Spinal cord (tissue), 10 donors: Measurements from ENCODE around the gene CAMKMT. TPM values are rescaled to one million over a fixed set of nuclear protein-coding genes. Genes with fewer than 3 reads are reported as not detected.

ENCODE experiments used
- DNase-seq, 6 donors: peaks; one replicate each; pipeline versions ENCODE4 v3.0.0 to v3.0.0-alpha.2; 2013 to 2015; ENCODE audit warnings: low spot score in 6 of 6, low read depth in 4 of 6
- H3K27ac ChIP-seq: one replicate; pipeline ENCODE4 v1.5.1; 2013; ENCODE audit warnings: low read depth, low read length, control low read depth
- H3K27me3 ChIP-seq: one replicate; pipeline ENCODE4 v1.6.1; 2013; ENCODE audit warnings: low read length; ENCODE audit not compliant: control insufficient read depth, insufficient read depth
- H3K36me3 ChIP-seq: one replicate; pipeline ENCODE4 v1.6.1; 2013; ENCODE audit warnings: low read length; ENCODE audit not compliant: control insufficient read depth, insufficient read depth
- H3K4me1 ChIP-seq: one replicate; pipeline ENCODE4 v1.6.1; 2013; ENCODE audit warnings: low read length; ENCODE audit not compliant: control insufficient read depth, insufficient read depth
- H3K4me3 ChIP-seq: one replicate; pipeline ENCODE4 v1.5.1; 2013; ENCODE audit warnings: low read depth, low read length, control low read depth
- H3K9me3 ChIP-seq: one replicate; pipeline ENCODE4 v1.6.1; 2013; ENCODE audit warnings: low read length; ENCODE audit not compliant: control insufficient read depth, insufficient read depth
- WGBS: methylation state at CpG from one replicate; pipeline ENCODE4 v1.1.5; 2013; ENCODE audit warnings: missing lambda C conversion rate; ENCODE audit not compliant: insufficient coverage; 5-methylcytosine and 5-hydroxymethylcytosine counted together
- polyA plus RNA-seq, 2 donors: library from polyadenylated mRNA; unstranded; fragments of 120-200 nt; gene quantifications; one replicate each; pipeline ENCODE4 v1.2.1, GENCODE V29; 2013; ENCODE audit not compliant: insufficient read length in 2 of 2
- total RNA-seq, 2 donors: library from RNA; depleted of rRNA in 1 of 2; stranded (reverse); fragments of 120-200 nt in 1 of 2; fragments of >200 nt in 1 of 2; gene quantifications; one replicate each; pipeline versions ENCODE4 v1.2.3 to v1.2.4, GENCODE V29; 2013 to 2014
- donor health status: healthy.

Gene CAMKMT
- total and polyA plus RNA-seq, 4 donors, result 8.0 to 16.8 (median 13.9) TPM

DNA sequence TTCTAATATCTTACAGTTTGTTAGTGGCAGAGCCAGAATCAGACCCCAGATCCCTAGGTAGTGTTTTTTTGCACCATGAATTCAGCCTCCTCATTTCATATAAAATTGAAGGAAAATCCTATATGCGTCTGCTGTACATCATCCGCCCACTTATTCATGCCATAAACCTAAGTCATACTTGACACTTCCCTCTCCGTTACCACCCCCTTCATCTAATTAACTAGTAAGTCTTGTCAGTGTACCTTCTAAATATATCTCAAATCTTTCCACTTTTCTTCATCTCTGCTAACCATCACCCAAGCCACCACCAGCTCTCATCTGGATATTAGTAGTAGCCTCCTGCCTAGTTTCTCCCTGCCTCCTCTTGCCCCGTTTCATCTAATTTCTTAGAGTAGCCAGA lies 331.1 kb downstream of the CAMKMT start:
- WGBS, result 92% methylated on average over 4 of the region's 4 CpGs
- H3K4me3 ChIP-seq, result no peak overlapping the region

DNA sequence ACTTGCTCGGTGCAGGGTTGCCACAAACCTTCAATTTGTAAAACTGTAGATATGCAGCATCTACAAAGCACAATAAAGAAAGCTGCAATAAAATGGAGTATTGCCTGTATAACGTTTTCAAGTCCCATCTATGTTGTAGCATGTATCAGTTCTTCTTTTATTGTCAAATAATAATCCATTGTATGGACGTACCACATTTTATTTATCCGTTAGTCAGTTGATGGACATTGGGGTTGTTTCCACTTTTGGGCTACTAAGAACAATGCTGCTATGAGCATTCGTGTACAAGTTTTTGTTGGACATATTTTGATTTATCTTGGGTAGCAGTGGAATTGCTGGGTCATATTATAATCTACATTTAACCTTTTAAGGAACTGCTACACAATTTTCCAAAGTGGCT lies 339.1 kb downstream of the CAMKMT start:
- H3K4me1 ChIP-seq, result no peaks in the 10 kb centered on the region
- WGBS, result no CpG with 5 or more reads among the region's 5 CpGs
- no peaks in the 10 kb centered on the region for H3K9me3 ChIP-seq
- H3K36me3 ChIP-seq, result no peaks in the 10 kb centered on the region
- no peaks in the 10 kb centered on the region for H3K27me3 ChIP-seq
- H3K4me3 ChIP-seq, result no peak overlapping the region
- no peak overlapping the region for H3K27ac ChIP-seq
- DNase-seq, result no peak

More for the DNA sequence above, 331.1 kb downstream of the CAMKMT start:
- H3K36me3 ChIP-seq, result no peaks in the 10 kb centered on the region
- no peaks in the 10 kb centered on the region for H3K9me3 ChIP-seq
- no peaks in the 10 kb centered on the region for H3K27me3 ChIP-seq
- H3K27ac ChIP-seq, result no peak overlapping the region
- no peaks in the 10 kb centered on the region for H3K4me1 ChIP-seq
- DNase-seq, result no peak

DNA sequence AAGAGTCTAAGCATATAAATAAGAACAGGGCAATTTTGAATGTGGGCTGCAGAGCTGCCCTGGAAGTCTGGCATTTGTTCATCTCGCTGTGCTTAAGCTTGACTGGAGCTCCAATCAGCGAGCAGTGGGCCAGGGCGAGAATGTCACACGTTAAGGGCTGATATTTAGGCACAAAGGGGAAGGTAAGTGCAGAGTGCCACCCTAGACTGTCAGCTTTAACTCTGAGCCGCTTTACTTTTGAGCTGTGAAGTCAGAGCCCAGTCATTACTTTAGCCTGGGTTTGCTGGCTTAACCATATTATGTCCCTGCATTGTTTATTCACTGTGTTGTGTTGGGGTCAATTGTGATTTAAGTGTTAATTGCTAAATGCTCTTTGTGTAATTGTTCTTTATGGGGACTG lies 343.6 kb downstream of the CAMKMT start:
- H3K9me3 ChIP-seq, result no peaks in the 10 kb centered on the region
- DNase-seq, result peak in 1 of 6 donors; percentile 23
- no peaks in the 10 kb centered on the region for H3K27me3 ChIP-seq
- H3K4me1 ChIP-seq, result no peaks in the 10 kb centered on the region
- no peak overlapping the region for H3K4me3 ChIP-seq
- H3K36me3 ChIP-seq, result no peaks in the 10 kb centered on the region
- H3K27ac ChIP-seq, result no peak overlapping the region
- WGBS, result 42% methylated on average over 5 of the region's 5 CpGs

DNA sequence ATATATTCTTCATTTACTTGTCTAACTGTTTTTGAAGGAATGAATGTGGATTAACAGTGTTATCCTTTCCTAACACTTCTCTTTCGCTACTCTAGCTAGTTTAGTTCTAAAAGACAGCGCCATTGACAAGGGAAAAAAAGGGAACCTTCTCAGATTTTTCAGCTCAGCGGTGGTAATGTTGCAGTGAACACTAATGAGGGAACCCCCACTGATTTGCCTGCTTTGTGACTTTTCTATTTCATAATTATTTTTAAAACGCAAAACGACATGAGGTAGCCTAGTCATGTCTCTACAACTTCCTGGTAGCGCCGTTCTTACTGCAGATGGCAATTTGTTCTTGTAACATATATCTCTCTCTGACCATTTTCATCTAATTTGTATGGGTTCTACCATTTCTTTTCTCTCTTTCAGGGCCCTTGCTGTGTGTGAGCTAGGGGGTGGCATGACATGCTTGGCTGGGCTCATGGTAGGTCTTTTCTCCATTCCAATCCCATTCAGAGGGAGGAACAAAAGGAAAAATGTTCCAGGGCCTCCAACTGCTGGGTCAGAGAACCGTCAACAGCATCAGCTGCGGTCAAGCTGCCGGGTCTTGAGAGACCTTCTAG lies 344.2 kb downstream of the CAMKMT start:
- DNase-seq, result peak in 2 of 6 donors; percentile 52 to 55
- no peaks in the 10 kb centered on the region for H3K4me1 ChIP-seq
- 52% methylated on average over 3 of the region's 10 CpGs for WGBS
- no peaks in the 10 kb centered on the region for H3K27me3 ChIP-seq
- no peak overlapping the region for H3K4me3 ChIP-seq
- no peaks in the 10 kb centered on the region for H3K9me3 ChIP-seq
- no peaks in the 10 kb centered on the region for H3K36me3 ChIP-seq
- H3K27ac ChIP-seq, result no peak overlapping the region

DNA sequence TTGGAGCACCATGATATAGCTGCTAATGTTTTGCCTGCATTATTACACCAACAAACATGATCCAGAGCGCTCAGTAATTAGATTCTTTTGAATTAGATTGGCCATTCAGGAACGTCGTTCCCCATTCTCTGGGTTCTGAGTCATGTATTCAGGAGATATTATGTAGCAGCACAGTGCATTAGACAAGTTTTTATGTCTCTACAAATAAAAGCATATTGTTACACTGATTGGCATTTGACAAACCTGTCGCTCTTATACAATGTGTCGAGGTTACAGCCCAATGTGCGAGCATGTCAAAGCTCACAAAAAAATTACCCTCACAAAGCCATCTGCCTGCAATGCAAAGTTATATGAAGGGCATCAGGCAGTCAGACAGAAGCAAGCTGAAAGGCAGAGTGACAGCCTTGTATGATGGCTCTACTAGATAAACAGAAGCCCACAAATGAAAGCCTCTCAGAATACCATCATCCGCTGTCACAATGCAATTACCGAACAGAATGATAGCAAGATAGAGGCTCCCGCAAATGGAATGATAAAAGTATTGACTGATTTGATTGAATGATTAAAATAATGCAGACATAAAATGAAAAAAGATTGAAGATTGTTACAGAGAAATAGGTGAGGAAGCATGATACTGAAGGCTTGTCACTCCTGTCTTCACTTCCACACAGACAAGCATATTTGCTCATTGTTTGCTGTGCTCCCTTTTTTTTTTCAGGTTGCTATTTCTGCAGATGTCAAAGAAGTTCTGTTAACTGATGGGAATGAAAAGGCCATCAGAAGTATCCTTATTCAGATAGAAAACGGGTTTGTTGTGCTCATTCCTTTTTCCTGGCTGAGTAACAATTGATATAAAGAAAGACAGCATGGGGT lies 345.2 kb downstream of the CAMKMT start:
- peak in 2 of 6 donors; percentile 58 to 63 for DNase-seq
- Histone ChIP-seq H3K27ac (no peak overlapping the region), H3K36me3 (no peaks in the 10 kb centered on the region), H3K4me1 (no peaks in the 10 kb centered on the region), H3K9me3 (no peaks in the 10 kb centered on the region), H3K4me3 (no peak overlapping the region), H3K27me3 (no peaks in the 10 kb centered on the region)
- WGBS, result 51% methylated on average over 3 of the region's 10 CpGs

DNA sequence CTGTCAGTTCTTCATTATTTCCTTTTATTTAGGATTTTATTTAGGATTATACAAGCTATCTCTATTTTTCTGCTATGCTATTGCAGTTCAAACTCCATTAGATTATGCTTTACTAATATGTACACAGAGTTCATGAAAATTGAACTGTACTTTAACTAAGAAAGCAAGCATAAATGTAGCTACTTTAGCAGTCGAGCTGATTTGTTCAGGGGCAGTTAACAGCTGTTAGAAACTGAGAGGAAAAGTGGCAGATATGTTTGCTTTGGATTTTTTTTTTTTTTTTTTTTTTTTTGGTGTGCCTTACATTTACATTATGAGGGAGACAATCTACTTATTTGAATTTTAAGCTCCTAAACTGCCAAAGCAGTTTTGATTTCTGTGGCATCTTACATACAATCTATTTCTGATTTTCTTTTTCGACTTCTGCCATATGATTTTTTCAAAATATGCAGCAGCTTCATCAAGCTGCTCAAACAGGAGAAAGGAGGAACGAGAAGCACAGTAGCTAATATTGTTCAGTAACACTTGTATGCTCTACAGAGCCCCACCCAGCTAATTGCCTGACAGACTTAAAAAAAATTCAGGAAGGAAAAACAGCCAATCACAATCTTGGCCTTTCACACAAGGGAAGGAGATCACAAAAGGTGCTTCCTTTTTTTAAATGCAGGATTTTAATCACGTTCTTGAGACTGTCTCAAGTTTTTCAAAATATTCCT lies 346.4 kb downstream of the CAMKMT start:
- no peak overlapping the region for H3K27ac ChIP-seq
- no CpG with 5 or more reads among the region's 4 CpGs for WGBS
- no peaks in the 10 kb centered on the region for H3K36me3 ChIP-seq

DNA sequence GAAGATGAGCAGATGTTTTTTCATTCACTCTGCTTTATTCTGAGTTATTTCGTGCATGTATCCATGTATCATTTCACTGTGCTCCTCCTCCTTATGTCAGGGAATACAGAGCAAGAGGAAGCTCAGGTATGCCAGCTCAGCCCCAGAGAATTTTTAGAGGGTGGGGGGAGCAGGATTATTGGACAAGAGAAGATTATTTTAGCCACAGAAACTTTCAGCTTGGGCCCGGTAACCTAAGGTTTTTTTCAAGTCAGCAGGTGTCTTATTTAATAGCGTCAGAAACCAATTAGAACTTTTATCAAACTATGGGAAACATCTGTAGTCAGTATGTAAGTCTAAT lies 346.9 kb downstream of the CAMKMT start:
- no peaks in the 10 kb centered on the region for H3K27me3 ChIP-seq
- DNase-seq, result no peak
- H3K4me3 ChIP-seq, result no peak overlapping the region
- WGBS, result no CpG with 5 or more reads among the region's 3 CpGs
- no peaks in the 10 kb centered on the region for H3K4me1 ChIP-seq
- no peak overlapping the region for H3K27ac ChIP-seq
- no peaks in the 10 kb centered on the region for H3K9me3 ChIP-seq
- H3K36me3 ChIP-seq, result no peaks in the 10 kb centered on the region

More for the DNA sequence above, 346.4 kb downstream of the CAMKMT start:
- DNase-seq, result peak in 1 of 6 donors; percentile 15
- Histone ChIP-seq H3K4me1 (no peaks in the 10 kb centered on the region), H3K4me3 (no peak overlapping the region), H3K27me3 (no peaks in the 10 kb centered on the region), H3K9me3 (no peaks in the 10 kb centered on the region)

DNA sequence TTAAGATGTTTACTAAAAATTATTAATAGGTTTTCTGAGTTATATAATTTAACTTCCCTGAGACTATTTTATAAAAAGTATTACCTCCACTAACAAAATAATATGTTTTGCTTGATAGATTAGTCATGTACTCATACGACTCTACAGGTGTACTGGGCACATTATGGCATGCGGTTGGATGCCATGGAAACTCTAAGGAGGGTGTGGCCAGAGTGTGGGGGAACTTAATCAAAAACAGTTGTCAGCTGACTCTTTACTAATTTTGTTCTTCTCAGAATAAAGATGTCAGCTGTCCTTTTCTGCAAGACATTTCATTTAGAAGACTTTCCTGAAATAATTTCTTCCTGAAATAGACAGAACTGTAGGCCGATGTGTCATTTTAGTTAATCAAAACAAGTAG lies 351.4 kb downstream of the CAMKMT start:
- Histone ChIP-seq H3K4me3 (no peak overlapping the region), H3K36me3 (no peaks in the 10 kb centered on the region), H3K9me3 (no peaks in the 10 kb centered on the region), H3K4me1 (no peaks in the 10 kb centered on the region), H3K27ac (no peak overlapping the region), H3K27me3 (no peaks in the 10 kb centered on the region)
- no peak for DNase-seq
- WGBS, result no CpG with 5 or more reads among the region's 3 CpGs

DNA sequence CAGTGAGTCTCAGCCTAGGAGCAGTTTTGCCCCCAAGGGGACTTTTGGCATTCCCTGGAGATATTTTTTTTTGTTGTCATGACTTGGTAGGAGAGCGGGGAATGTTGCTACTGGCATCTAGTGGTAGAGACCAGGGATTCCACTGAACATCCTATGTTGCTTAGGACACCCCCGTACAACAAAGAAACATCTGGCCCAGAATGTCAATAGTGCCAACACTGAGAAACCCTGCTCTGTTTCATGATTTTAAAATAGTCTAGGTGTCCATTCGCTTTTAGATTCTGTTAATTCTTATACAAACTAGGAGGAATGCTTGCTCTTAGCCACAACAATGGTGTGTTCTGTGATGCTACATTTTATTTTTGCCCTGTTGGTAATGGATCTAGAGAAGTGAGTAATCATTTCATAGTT lies 353.9 kb downstream of the CAMKMT start:
- Histone ChIP-seq H3K4me1 (no peaks in the 10 kb centered on the region), H3K36me3 (no peaks in the 10 kb centered on the region), H3K27ac (no peak overlapping the region), H3K9me3 (no peaks in the 10 kb centered on the region), H3K4me3 (no peak overlapping the region), H3K27me3 (no peaks in the 10 kb centered on the region)
- WGBS, result no CpG with 5 or more reads among the region's 3 CpGs
- peak in 2 of 6 donors; percentile 7 to 29 for DNase-seq
